ENCODE results near the gene LAG3. TPM values are rescaled to one million over a fixed set of nuclear protein-coding genes. Genes with fewer than 3 reads are reported as not detected.

LAG3 gene
- total RNA-seq, 1 experiment from 2014 or later = 2.6 TPM

DNA sequence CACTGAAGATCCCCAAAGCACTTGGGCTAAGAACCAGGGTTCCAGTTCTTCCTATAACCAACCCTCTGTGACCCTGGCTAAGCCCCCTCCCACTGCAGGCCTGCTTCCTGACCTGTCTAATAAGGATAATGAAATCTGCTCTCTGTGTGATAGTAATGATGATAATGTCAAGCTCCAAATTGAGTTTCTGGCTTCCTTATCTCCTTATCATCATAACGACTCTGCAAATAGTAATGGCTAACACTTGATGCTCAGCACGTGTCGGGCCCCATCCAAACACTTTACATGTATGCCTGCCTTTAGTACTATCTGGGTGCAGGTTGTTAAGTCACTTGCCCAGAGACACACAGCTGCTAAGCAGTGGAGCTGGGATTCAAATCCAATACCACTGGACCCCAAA, 44.3 kb downstream of the LAG3 start:
- no peak for TF ChIP-seq NFYB (CRISPR knock-in tag; conservative IDR thresholded peaks at IDR 0.05; ENCODE audit: low read depth)
- TF ChIP-seq ZBTB21 (CRISPR knock-in tag; IDR thresholded peaks at IDR 0.05; ENCODE audit: borderline replicate concordance) = no peak
- ATAC-seq (no peak), DNase-seq (ENCODE audit: low spot score) (no peak)
- Mint-ChIP-seq H3K9me3 (no peaks in the 10 kb centered on the region), H3K4me3 (no peak overlapping the region), H3K36me3 (no peaks in the 10 kb centered on the region), H3K27me3 (ENCODE audit: low read depth) (peaks cover 52% of the 10 kb centered on the region), H3K4me1 (peaks cover 36% of the 10 kb centered on the region), H3K27ac (peak overlapping the region; percentile 9; the same call in 1 of the 2 replicates)
- CTCF ChIA-PET = interaction anchor here (1.0 to 2.5 kb wide), 3 partner anchors 8 to 63 kb away, joined by 3 to 9 read pairs (median 7); partner anchors contain the start of genes MLF2 and PTMS
- POLR2A ChIA-PET = no interaction called here

DNA sequence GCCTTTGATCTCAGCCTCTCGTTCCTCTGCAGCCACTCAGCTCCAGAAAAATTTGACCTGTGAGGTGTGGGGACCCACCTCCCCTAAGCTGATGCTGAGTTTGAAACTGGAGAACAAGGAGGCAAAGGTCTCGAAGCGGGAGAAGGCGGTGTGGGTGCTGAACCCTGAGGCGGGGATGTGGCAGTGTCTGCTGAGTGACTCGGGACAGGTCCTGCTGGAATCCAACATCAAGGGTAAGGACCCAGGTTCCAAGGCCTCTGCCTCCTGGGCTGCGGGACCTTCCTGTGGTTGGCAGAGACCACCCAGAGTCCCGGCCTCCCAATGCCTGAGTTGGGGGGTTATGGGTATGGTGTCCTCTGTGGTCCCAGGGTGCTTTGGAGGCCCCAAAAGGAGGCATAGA, 44.8 kb downstream of the LAG3 start:
- POLR2A ChIA-PET = no interaction called here
- no peak overlapping the region for H3K4me3 Mint-ChIP-seq
- no peaks in the 10 kb centered on the region for H3K9me3 Mint-ChIP-seq
- ATAC-seq (no peak), DNase-seq (ENCODE audit: low spot score) (no peak)
- no peak overlapping the region for H3K27ac Mint-ChIP-seq
- CTCF ChIA-PET = interaction anchor here (1.9 to 2.5 kb wide), 2 partner anchors 51 to 63 kb away, joined by 7 to 9 read pairs; partner anchors contain the start of genes MLF2 and PTMS
- no peak for TF ChIP-seq RELA (CRISPR knock-in tag; IDR thresholded peaks at IDR 0.05; ENCODE audit: borderline replicate concordance)
- no peak for TF ChIP-seq NR2C2 (CRISPR knock-in tag; IDR thresholded peaks at IDR 0.05)
- TF ChIP-seq FOXP1 (CRISPR knock-in tag; IDR thresholded peaks at IDR 0.05; ENCODE audit: borderline replicate concordance) = no peak
- TF ChIP-seq, protein P1, sequence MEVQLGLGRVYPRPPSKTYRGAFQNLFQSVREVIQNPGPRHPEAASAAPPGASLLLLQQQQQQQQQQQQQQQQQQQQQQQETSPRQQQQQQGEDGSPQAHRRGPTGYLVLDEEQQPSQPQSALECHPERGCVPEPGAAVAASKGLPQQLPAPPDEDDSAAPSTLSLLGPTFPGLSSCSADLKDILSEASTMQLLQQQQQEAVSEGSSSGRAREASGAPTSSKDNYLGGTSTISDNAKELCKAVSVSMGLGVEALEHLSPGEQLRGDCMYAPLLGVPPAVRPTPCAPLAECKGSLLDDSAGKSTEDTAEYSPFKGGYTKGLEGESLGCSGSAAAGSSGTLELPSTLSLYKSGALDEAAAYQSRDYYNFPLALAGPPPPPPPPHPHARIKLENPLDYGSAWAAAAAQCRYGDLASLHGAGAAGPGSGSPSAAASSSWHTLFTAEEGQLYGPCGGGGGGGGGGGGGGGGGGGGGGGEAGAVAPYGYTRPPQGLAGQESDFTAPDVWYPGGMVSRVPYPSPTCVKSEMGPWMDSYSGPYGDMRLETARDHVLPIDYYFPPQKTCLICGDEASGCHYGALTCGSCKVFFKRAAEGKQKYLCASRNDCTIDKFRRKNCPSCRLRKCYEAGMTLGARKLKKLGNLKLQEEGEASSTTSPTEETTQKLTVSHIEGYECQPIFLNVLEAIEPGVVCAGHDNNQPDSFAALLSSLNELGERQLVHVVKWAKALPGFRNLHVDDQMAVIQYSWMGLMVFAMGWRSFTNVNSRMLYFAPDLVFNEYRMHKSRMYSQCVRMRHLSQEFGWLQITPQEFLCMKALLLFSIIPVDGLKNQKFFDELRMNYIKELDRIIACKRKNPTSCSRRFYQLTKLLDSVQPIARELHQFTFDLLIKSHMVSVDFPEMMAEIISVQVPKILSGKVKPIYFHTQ (CRISPR knock-in tag; IDR thresholded peaks at IDR 0.05) = no peak
- H3K4me1 Mint-ChIP-seq = peaks cover 38% of the 10 kb centered on the region
- peaks cover 53% of the 10 kb centered on the region for H3K27me3 Mint-ChIP-seq (ENCODE audit: low read depth)
- no peaks in the 10 kb centered on the region for H3K36me3 Mint-ChIP-seq

DNA sequence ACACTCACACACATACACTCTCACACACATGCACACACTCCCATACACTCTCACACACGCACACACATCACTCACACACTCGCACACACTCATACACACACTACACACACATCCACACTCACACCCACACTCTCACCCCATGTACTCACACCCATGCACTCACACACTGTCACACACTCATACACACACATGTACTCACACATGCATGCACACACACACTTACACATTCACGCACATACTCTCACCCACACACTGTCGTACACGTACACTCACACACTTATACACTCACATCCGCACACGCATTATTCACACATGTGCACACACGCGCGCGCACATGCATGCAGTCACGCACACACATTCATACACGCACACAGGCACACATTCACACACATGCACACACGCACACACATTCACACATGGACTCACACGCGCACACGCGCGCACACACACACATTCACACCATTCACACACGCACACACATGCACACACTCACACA, 45.4 kb downstream of the LAG3 start:
- peaks cover 57% of the 10 kb centered on the region for H3K27me3 Mint-ChIP-seq (ENCODE audit: low read depth)
- peaks cover 44% of the 10 kb centered on the region for H3K4me1 Mint-ChIP-seq
- ChIA-PET POLR2A (interaction anchor here (1.5 kb wide), 1 partner anchor 65 kb away, joined by 5 read pairs; the partner anchor contains the start of gene MLF2), CTCF (interaction anchor here (1.9 to 2.4 kb wide), 2 partner anchors 64 kb away, joined by 7 to 8 read pairs; partner anchors contain the start of gene MLF2)
- TF ChIP-seq NFE2L1 (CRISPR knock-in tag; IDR thresholded peaks at IDR 0.05) = 0 out of 2 replicates have a peak, but pooled peaks have one; percentile 15
- TF ChIP-seq, protein P2, sequence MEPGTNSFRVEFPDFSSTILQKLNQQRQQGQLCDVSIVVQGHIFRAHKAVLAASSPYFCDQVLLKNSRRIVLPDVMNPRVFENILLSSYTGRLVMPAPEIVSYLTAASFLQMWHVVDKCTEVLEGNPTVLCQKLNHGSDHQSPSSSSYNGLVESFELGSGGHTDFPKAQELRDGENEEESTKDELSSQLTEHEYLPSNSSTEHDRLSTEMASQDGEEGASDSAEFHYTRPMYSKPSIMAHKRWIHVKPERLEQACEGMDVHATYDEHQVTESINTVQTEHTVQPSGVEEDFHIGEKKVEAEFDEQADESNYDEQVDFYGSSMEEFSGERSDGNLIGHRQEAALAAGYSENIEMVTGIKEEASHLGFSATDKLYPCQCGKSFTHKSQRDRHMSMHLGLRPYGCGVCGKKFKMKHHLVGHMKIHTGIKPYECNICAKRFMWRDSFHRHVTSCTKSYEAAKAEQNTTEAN (CRISPR knock-in tag; IDR thresholded peaks at IDR 0.05) = peak; percentile 98
- TF ChIP-seq, protein P3, sequence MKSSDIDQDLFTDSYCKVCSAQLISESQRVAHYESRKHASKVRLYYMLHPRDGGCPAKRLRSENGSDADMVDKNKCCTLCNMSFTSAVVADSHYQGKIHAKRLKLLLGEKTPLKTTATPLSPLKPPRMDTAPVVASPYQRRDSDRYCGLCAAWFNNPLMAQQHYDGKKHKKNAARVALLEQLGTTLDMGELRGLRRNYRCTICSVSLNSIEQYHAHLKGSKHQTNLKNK (CRISPR knock-in tag; IDR thresholded peaks at IDR 0.05) = no peak
- H3K4me3 Mint-ChIP-seq = no peak overlapping the region
- H3K9me3 Mint-ChIP-seq = no peaks in the 10 kb centered on the region
- H3K36me3 Mint-ChIP-seq = no peaks in the 10 kb centered on the region
- ATAC-seq (no peak), DNase-seq (ENCODE audit: low spot score) (no peak)
- H3K27ac Mint-ChIP-seq = peak overlapping the region; percentile 26

DNA sequence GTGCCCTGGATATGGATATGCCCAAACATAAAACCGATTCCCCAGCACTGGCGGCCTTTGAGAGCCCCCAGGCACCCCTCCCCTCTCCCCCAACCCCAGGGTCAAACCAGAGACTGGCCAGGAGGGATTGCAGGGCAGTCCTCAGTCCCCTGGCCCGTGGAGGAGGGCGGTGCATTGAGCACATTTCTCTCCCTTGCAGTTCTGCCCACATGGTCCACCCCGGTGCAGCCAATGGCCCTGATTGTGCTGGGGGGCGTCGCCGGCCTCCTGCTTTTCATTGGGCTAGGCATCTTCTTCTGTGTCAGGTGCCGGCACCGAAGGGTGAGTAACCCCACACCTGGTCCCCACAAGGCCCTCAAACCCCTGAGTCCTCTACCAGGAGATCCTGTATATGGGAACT, 45.9 kb downstream of the LAG3 start:
- Mint-ChIP-seq H3K27me3 (ENCODE audit: low read depth) (peaks cover 62% of the 10 kb centered on the region), H3K4me3 (peak overlapping the region; percentile 56), H3K27ac (no peak overlapping the region; the same call in 1 of the 2 replicates), H3K36me3 (no peaks in the 10 kb centered on the region), H3K9me3 (no peaks in the 10 kb centered on the region), H3K4me1 (peaks cover 49% of the 10 kb centered on the region)
- POLR2A ChIA-PET = interaction anchor here (1.1 to 1.5 kb wide), 2 partner anchors 49 to 66 kb away, joined by 3 to 5 read pairs; partner anchors contain the start of gene MLF2
- CTCF ChIA-PET = interaction anchor here (0.6 to 2.4 kb wide), 2 partner anchors 64 to 94 kb away, joined by 3 to 8 read pairs; partner anchors contain the start of gene COPS7A
- ATAC-seq (peak; percentile 47), DNase-seq (ENCODE audit: low spot score) (peak; percentile 74)
- TF ChIP-seq NFYB (CRISPR knock-in tag; conservative IDR thresholded peaks at IDR 0.05; ENCODE audit: low read depth) (peak; percentile 63), ATF1 (CRISPR knock-in tag; IDR thresholded peaks at IDR 0.05) (no peak), ZNF396 (CRISPR knock-in tag; IDR thresholded peaks at IDR 0.05; ENCODE audit: borderline replicate concordance) (no peak), GTF2I (CRISPR knock-in tag; conservative IDR thresholded peaks at IDR 0.05) (no peak), ZNF423 (CRISPR knock-in tag; IDR thresholded peaks at IDR 0.05) (no peak), EMX1 (CRISPR knock-in tag; IDR thresholded peaks at IDR 0.05) (no peak)
- TF ChIP-seq, protein P1 (CRISPR knock-in tag; IDR thresholded peaks at IDR 0.05) = no peak
- TF ChIP-seq, protein P4, sequence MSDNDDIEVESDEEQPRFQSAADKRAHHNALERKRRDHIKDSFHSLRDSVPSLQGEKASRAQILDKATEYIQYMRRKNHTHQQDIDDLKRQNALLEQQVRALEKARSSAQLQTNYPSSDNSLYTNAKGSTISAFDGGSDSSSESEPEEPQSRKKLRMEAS (CRISPR knock-in tag; IDR thresholded peaks at IDR 0.05) = peak; percentile 21; the same call in 1 of the 2 replicates
